Activated CD4-positive, alpha-beta T cell treated with anti-CD3 and anti-CD28 coated beads, Interleukin-2, amount 10 ng/mL, durations not matched to agents 24 days and 14 days (primary cell): ENCODE measurements around the gene CDH9. TPM values are rescaled to one million over a fixed set of nuclear protein-coding genes. Genes with fewer than 3 reads are reported as not detected.

Experiments used
- DNase-seq: peaks from one replicate; pipeline ENCODE4 v3.0.0; 2022
- H3K27ac Mint-ChIP-seq: one replicate; pipeline ENCODE4 v1.8.0; 2022; ENCODE audit warnings: mild to moderate bottlenecking, mixed read lengths
- H3K27me3 Mint-ChIP-seq: one replicate; pipeline ENCODE4 v1.8.0; 2022; ENCODE audit warnings: mixed read lengths
- H3K36me3 Mint-ChIP-seq: one replicate; pipeline ENCODE4 v1.8.0; 2022; ENCODE audit warnings: low read depth, mild to moderate bottlenecking, mixed read lengths
- H3K4me1 Mint-ChIP-seq: one replicate; pipeline ENCODE4 v1.8.0; 2021; ENCODE audit warnings: mixed read lengths
- H3K4me3 Mint-ChIP-seq: one replicate; pipeline ENCODE4 v1.8.0; 2022; ENCODE audit warnings: mild to moderate bottlenecking, moderate library complexity, mixed read lengths
- H3K9me3 Mint-ChIP-seq: one replicate; pipeline ENCODE4 v1.8.0; 2021; ENCODE audit warnings: mixed read lengths
- intact Hi-C: fragments of 100-400 bp; cut with micrococcal nuclease; formaldehyde crosslinking; loops from one replicate; pipeline ENCODE4 v1.15.1; 2023
- total RNA-seq: library from RNA; stranded (reverse); gene quantifications from 2 replicates; pipeline ENCODE4 v1.2.3, GENCODE V29; 2022

Gene CDH9
- total RNA-seq, 1 donor from 2014 or later: not detected

DNA sequence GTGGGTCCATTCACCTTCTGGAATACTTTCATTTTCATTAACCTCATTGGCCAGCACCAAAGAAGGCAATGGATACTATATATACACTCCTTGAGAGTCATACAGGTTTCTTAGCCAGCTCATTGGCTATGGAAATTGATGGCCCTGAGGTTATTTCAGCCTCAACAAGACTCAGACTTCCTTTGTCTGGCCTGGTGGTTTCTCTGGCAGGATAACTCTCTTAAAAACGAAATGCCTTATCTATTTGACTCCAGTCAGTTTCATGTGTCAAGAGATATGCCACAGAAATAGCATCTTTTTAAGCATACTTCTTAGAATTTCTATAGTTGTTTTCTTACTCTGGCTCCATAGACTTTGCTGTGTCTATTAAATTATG, 28.9 kb downstream of the CDH9 start:
- Mint-ChIP-seq H3K4me3 (no peak overlapping the region), H3K27me3 (no peaks in the 10 kb centered on the region), H3K27ac (no peak overlapping the region), H3K9me3 (peaks cover 6% of the 10 kb centered on the region), H3K36me3 (no peaks in the 10 kb centered on the region), H3K4me1 (no peaks in the 10 kb centered on the region)
- intact Hi-C loops: no loop called here
- no peak for DNase-seq

DNA sequence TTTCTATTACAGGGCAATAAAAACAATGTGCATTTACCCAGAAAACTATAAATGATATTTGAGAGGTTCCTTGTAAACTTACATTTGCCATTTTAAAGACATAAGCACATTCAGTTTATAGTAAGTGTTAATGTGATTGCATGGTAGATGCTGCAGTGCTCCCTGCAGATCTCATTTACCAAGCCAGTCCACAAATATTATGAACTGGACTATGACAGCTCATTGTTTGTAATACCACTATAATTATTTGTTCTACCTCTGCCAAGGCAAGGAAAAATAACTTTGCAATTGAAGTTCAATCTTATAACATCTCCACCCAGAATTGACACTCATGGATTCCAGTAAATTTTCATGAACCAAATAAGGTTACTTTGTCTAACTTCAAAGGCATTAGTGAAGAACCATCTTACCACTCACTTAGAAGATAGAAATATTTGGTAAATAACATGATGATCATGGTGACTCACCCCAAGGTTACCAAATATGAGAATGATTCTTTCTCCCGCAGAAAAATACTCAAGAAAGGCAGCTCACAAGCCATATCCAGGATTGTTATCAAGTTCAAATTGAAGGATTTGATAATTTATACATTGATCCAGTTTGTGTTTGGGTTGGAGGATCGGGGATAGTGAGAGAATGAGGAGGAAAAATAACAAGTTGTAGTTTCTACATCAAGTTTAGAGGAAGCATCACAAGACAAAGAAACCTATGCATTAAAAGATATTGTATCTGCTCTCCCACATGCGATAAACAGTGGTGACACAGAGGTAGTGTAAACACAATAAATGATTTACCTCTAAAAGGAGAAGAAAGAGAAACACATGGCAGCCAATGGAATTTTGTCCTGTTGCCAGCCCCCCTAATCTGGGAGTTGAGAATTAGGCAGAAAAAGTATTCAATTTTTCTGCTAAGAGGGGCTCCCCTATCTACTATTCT, 29.5 kb downstream of the CDH9 start:
- H3K9me3 Mint-ChIP-seq: peaks cover 3% of the 10 kb centered on the region
- no peak for DNase-seq
- intact Hi-C loops: no loop called here
- no peaks in the 10 kb centered on the region for H3K36me3 Mint-ChIP-seq
- no peaks in the 10 kb centered on the region for H3K4me1 Mint-ChIP-seq
- no peak overlapping the region for H3K4me3 Mint-ChIP-seq
- no peaks in the 10 kb centered on the region for H3K27me3 Mint-ChIP-seq
- H3K27ac Mint-ChIP-seq: no peak overlapping the region

DNA sequence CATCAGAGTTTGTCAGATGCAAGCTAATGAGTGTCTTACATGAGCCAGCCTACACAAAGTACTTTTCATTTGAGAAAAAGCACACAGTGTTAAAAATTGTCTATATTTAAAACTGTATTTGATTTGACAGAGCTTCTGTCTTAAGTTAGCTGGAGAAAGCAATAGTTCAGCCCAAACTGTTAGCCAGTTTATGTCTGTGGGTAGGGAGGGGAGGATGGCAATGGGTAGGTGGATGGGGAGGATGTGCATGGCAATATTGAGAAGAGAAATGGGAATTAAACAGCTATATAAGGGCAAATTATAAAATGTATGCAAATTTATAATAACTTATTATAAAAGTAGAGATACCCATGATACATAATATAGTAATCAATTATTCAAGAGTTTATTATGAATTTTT, 31.3 kb downstream of the CDH9 start:
- Mint-ChIP-seq H3K9me3 (peaks cover 3% of the 10 kb centered on the region), H3K27me3 (no peaks in the 10 kb centered on the region), H3K27ac (no peak overlapping the region), H3K4me3 (no peak overlapping the region), H3K36me3 (no peaks in the 10 kb centered on the region), H3K4me1 (no peaks in the 10 kb centered on the region)
- no peak for DNase-seq
- intact Hi-C loops: no loop called here

DNA sequence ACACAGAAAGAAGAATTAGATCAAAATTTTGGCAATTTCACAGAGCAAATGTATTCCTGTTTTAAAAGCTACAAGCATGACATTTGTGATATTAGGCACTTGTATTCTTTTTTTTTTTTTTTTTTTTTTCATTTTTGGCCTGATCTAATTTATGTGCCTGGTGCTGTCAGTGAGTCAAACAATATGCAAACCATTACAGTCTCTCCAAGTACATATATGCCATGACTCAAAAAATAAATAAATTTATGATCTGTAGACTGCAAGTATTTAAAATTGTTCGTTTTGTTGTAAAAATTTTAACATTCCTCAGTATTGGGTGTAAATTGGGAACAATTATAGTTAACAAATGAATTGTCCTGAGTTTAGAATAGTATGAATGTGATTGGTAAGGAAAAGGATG, 51.4 kb downstream of the CDH9 start:
- DNase-seq: no peak
- Mint-ChIP-seq H3K36me3 (no peaks in the 10 kb centered on the region), H3K4me3 (no peak overlapping the region), H3K27me3 (no peaks in the 10 kb centered on the region), H3K9me3 (no peaks in the 10 kb centered on the region), H3K4me1 (no peaks in the 10 kb centered on the region), H3K27ac (no peak overlapping the region)
- intact Hi-C loops: no loop called here

DNA sequence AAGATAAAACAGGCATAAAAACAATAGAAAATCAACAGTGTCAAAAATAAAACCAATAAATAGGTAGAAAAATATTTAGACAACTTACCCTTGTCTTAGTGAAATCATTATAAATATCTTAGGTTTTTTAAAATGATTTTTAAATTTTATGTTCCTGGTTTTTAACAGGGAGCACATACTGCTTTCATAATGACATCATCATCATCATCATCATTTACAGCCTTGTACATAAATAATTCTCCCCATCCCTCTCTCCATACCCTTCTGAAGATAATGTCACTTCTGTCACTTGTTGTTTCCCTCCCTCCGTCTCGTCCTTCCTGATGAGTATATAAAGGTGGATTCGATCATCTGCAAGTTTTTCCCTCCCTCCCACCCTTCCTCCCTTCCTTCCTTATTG, 56.6 kb downstream of the CDH9 start:
- intact Hi-C loops: no loop called here
- no peaks in the 10 kb centered on the region for H3K27me3 Mint-ChIP-seq
- H3K4me1 Mint-ChIP-seq: no peaks in the 10 kb centered on the region
- no peak overlapping the region for H3K4me3 Mint-ChIP-seq
- no peak for DNase-seq
- no peaks in the 10 kb centered on the region for H3K9me3 Mint-ChIP-seq
- no peaks in the 10 kb centered on the region for H3K36me3 Mint-ChIP-seq
- H3K27ac Mint-ChIP-seq: no peak overlapping the region

DNA sequence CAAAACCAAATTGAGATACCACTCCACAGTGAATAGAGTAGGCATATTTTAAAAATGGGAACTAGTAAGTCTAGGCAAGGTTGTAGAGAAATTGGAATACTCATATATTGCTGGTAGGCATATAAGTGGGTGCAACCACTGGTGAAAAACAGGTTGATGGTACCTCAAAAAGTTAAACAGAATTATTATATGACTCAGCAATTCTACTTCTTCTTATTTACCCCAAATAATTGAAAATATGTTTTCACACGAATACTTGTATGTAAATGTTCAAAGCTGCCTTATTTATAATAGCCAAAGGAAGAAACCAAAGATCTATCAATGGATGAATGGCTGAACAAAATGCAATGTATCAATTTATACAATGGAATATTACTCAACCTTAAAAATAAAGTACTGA, 79.1 kb downstream of the CDH9 start:
- no peak for DNase-seq
- Mint-ChIP-seq H3K36me3 (no peaks in the 10 kb centered on the region), H3K27ac (no peak overlapping the region)

DNA sequence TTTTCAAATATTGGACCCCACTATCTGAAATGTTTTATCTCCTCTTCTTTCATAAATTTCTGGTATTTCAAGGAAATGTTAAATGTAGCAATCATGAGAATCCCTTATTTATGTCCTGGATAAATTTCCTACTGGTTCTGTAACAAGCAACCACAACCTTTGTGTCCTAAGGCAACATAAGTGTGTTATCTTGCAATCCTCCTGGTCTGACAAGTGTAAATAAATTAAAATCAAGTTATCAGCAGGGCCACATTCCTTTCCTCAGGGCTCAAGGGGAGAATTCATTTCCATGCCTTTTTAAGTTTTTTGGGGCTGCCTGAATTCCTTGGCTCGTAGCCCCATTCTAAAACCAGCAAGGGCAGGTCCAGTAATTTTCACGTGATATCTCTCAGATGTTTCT, 83.2 kb downstream of the CDH9 start:
- intact Hi-C loops: no loop called here
- no peaks in the 10 kb centered on the region for H3K4me1 Mint-ChIP-seq
- H3K9me3 Mint-ChIP-seq: peaks cover 12% of the 10 kb centered on the region
- H3K4me3 Mint-ChIP-seq: no peak overlapping the region
- H3K27me3 Mint-ChIP-seq: no peaks in the 10 kb centered on the region
- no peak for DNase-seq
- no peaks in the 10 kb centered on the region for H3K36me3 Mint-ChIP-seq
- no peak overlapping the region for H3K27ac Mint-ChIP-seq

More for the DNA sequence above, 79.1 kb downstream of the CDH9 start:
- Mint-ChIP-seq H3K4me1 (no peaks in the 10 kb centered on the region), H3K4me3 (no peak overlapping the region), H3K27me3 (no peaks in the 10 kb centered on the region), H3K9me3 (peaks cover 12% of the 10 kb centered on the region)
- intact Hi-C loops: no loop called here

DNA sequence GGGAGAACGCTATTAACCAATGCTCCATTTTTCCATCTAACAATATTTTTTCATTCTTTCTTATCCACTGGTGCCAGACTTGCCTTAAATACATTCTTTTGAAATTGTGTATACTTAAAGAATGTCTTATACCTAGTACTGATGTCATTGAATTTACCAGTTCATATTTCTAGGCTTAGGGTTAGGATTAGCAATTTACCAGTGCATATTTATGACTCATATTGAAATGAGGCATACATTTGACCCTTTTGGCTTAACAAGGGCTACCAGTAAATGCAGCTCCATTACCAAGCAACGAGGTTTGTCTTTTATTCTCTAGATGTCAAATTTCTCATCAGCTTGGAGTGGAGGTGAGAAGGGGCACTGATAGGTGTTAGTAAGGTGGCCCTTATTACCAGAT, 89.5 kb downstream of the CDH9 start:
- intact Hi-C loops: no loop called here
- H3K36me3 Mint-ChIP-seq: no peaks in the 10 kb centered on the region
- no peak overlapping the region for H3K27ac Mint-ChIP-seq
- no peak overlapping the region for H3K4me3 Mint-ChIP-seq
- H3K27me3 Mint-ChIP-seq: no peaks in the 10 kb centered on the region
- H3K4me1 Mint-ChIP-seq: no peaks in the 10 kb centered on the region
- no peaks in the 10 kb centered on the region for H3K9me3 Mint-ChIP-seq
- no peak for DNase-seq

DNA sequence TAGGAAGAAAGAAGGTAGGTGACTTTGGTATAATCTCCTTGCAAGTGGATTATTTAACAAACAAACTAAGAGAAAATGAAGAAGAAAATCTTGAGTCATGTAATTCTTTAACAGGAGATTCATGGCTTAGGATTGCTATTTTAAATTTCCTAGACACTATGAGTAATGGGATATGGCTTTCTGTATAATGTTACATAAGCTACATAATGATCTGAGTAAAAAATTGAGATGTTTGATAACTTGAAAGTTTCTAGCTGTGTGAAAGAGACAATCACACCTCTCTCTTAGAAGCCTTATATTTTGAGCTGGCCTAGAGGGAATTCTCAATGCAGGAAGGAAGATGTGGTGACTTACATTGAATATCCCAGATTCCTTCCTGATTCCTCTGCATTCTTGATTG, 92.5 kb downstream of the CDH9 start:
- no peak overlapping the region for H3K27ac Mint-ChIP-seq
- H3K36me3 Mint-ChIP-seq: no peaks in the 10 kb centered on the region
- H3K27me3 Mint-ChIP-seq: no peaks in the 10 kb centered on the region
- H3K4me1 Mint-ChIP-seq: no peaks in the 10 kb centered on the region
- DNase-seq: no peak
- no peak overlapping the region for H3K4me3 Mint-ChIP-seq
- no peaks in the 10 kb centered on the region for H3K9me3 Mint-ChIP-seq
- intact Hi-C loops: no loop called here

DNA sequence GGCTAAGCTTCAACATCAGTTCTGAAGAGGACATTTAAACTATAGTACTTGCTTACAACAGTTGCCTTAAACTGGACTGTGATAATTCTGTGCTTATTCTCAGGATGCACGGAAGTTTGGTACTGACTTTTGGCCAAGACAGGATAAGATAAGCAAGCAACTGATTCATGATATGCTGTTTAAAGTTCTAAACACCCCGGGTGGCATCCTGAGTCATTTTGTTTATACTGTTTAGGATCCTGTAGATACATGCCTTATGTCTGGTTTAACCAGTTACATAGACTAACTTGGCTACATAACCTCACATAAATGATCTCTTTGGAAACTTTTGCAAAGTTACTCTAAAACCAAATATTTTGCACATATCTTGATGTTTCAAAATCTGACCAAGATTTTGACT, 95.9 kb downstream of the CDH9 start:
- H3K9me3 Mint-ChIP-seq: no peaks in the 10 kb centered on the region
- H3K4me1 Mint-ChIP-seq: no peaks in the 10 kb centered on the region
- H3K4me3 Mint-ChIP-seq: no peak overlapping the region
- H3K27ac Mint-ChIP-seq: no peak overlapping the region
- H3K36me3 Mint-ChIP-seq: no peaks in the 10 kb centered on the region
- no peak for DNase-seq
- no peaks in the 10 kb centered on the region for H3K27me3 Mint-ChIP-seq
- intact Hi-C loops: no loop called here

DNA sequence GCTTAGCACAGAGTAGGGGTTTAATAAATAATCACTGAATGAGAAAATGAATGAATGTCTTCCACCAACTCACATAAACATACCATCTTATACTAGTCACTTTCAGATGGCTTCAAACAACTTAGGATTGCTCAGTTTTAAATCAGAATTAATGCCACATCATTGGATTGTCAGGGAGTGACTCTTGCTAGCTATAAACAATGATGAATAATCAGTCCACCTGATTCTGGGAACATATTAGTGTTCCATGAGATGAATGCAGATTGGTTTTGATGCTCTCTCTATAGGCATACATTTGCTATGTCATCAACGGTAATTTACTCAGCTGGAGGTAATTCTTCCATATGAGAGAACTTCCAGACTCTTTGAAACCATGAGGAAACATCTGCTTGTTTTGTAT, 97.4 kb downstream of the CDH9 start:
- H3K27ac Mint-ChIP-seq: no peak overlapping the region
- H3K4me3 Mint-ChIP-seq: no peak overlapping the region
- no peaks in the 10 kb centered on the region for H3K9me3 Mint-ChIP-seq
- intact Hi-C loops: no loop called here
- H3K27me3 Mint-ChIP-seq: no peaks in the 10 kb centered on the region
- no peaks in the 10 kb centered on the region for H3K36me3 Mint-ChIP-seq
- H3K4me1 Mint-ChIP-seq: no peaks in the 10 kb centered on the region
- DNase-seq: no peak

DNA sequence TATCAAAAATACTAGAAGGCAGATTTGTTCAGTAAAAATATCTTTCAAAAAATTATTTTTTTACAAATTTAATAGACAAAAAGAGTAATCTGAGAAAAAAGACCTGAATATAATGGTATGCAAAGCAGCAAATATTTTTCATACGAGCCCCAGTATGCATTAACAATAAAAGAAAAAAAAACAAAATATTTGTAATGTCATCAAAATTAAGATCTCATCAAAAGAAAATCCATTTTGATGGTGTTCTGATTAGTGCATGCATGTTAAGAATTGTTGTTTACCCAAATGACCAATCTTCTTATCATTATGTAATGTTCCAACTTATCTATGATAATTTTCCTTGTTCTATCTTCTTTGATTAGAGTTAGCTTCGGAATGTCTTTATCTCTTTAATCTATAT, 106.1 kb downstream of the CDH9 start:
- Mint-ChIP-seq H3K4me3 (no peak overlapping the region), H3K27me3 (no peaks in the 10 kb centered on the region), H3K4me1 (no peaks in the 10 kb centered on the region), H3K9me3 (no peaks in the 10 kb centered on the region), H3K27ac (no peak overlapping the region), H3K36me3 (no peaks in the 10 kb centered on the region)
- DNase-seq: no peak
- intact Hi-C loops: no loop called here

DNA sequence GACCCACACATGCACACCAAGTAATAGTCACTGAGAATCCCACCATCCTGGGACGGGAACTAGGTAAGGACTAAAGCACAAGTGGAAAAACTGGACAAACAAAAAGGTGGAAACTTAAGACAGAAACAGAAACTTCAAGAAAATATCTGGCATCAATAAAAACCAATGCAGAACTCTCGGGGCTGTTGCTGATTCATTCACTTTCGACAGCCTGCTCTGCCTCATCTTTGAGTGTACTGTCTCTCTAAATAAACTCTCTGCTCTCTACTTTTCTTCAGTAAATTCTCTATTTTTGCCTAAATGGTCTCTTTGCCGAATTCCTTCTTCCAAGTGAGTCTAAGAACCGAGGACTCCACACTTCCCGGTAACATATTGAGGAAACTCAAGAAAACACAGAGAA, 116.9 kb downstream of the CDH9 start:
- no peaks in the 10 kb centered on the region for H3K36me3 Mint-ChIP-seq
- H3K4me3 Mint-ChIP-seq: no peak overlapping the region
- no peak overlapping the region for H3K27ac Mint-ChIP-seq
- peaks cover 6% of the 10 kb centered on the region for H3K9me3 Mint-ChIP-seq
- H3K27me3 Mint-ChIP-seq: no peaks in the 10 kb centered on the region
- intact Hi-C loops: no loop called here
- no peaks in the 10 kb centered on the region for H3K4me1 Mint-ChIP-seq
- DNase-seq: no peak

DNA sequence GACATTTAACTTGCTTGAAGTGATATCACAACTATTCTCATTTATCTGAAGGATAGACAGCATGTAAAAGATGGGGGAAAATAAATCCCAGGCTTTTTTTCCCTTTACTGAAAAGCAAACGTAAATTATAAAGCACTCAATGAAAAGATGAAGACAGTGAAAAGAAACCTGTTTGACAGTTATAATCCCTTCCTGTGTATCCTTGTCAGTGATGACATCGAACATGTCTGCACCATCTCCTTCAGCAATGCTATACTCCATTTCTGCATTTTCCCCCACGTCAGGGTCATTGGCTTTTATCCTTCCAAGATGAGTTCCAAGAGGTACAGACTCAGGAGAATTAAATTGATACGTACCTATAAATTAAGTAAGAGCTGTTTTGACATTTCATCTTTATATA, 134.9 kb downstream of the CDH9 start:
- H3K9me3 Mint-ChIP-seq: no peaks in the 10 kb centered on the region
- H3K27me3 Mint-ChIP-seq: no peaks in the 10 kb centered on the region
- DNase-seq: no peak
- intact Hi-C loops: no loop called here
- H3K4me1 Mint-ChIP-seq: no peaks in the 10 kb centered on the region
- no peaks in the 10 kb centered on the region for H3K36me3 Mint-ChIP-seq
- H3K4me3 Mint-ChIP-seq: no peak overlapping the region
- no peak overlapping the region for H3K27ac Mint-ChIP-seq

DNA sequence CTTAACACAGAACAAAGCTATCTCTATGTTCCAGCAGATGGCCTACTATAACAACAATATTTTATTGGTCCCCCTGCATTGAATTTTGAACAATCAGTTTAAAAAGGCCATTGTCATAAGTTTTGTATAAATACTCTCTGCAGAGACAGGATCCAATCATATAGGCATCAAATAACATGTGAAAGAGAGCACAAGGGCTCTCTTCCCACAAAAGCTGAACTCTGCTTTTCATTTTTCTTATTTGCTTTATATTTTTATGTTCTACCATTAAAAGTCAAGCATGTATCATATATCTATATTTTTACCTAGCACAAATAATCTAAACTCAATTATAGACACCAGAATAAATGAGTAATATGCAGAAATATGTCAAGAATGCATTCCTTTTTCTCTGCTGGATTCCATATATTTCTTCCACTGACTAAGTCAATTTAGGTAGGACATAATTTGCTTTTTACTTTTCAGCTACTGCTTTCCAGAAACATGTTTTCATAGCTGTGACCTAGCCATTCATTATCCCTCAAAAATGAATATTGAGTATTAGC, 143.6 kb downstream of the CDH9 start:
- Mint-ChIP-seq H3K27me3 (no peaks in the 10 kb centered on the region), H3K4me3 (no peak overlapping the region), H3K4me1 (no peaks in the 10 kb centered on the region), H3K27ac (no peak overlapping the region), H3K36me3 (no peaks in the 10 kb centered on the region), H3K9me3 (peaks cover 3% of the 10 kb centered on the region)
- intact Hi-C loops: no loop called here
- DNase-seq: no peak
